Right lung (tissue), 5 donors: ENCODE measurements around the gene CFAP65. TPM values are rescaled to one million over a fixed set of nuclear protein-coding genes. Genes with fewer than 3 reads are reported as not detected.
A peak's percentile ranks its signal among the peaks of the same experiment; 100 is the strongest.

Experiments used
- DNase-seq, 2 donors: peaks; one replicate each; pipeline ENCODE4 v3.0.0-alpha.2; 2013
- polyA plus RNA-seq, 5 donors: library from polyadenylated mRNA; unstranded; fragments of 120-200 nt; gene quantifications; one replicate each; pipeline versions ENCODE4 v1.2.1 to v1.2.3, GENCODE V29; 2013; ENCODE audit warnings: inconsistent platforms in 1 of 5, low replicate concordance in 1 of 5; ENCODE audit not compliant: insufficient read length in 5 of 5, insufficient read depth in 1 of 5

CFAP65 gene
- polyA plus RNA-seq, 5 donors, result 0.60 to 4.5 (median 3.1) TPM

DNA sequence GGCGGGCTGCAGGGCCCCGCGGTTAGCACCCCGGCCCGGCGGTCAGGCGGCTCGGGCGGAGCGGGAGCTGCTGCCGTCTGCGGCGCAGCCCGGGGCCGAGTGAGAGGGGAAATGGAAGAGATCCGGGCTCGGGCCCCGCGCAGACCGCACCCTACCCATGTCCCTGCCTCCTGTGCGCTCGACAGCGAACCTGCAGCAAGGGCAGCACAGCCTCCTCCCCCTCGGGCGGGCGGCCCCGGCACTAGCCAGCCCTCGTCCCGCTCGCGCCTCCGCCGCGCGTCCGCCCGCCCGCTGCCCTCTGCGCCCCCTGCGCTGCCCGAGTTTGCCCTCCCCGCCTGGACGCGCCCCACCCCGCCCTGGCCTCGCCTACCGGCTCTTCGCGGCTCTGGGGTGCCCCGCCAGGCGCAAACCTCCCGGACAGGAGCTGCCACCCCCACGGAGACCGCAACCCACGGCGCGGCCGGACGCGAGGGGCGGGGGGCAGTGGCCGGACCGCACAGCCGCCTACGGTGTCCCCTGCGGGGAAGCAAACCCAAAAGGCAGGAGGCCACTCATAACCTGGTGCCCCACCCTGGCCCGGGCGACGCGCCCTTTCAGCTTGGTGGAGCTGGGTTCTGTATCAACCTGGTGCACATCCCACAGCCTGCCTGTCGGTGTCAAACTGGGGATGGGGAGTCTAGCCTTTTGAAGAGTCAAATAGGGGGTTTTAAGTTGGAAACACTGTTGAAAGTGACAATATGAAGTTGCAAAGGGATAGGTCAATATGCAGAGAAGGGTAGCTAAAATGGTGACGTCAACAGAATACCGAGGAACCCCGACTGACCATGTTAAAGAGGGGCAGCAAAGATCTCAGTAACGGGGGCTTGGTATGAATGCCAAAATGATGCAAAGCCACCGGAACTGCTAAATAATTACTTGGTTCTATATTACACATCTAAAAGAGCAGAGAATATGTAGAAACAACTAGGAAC, 19.8 kb upstream of the CFAP65 start, which contains the start of gene IHH:
Gene IHH, minus strand, starts transcription at position 101 of the 971 bp plus-strand sequence. CDS start 454 bp downstream, outside the sequence.
- no peak for DNase-seq

DNA sequence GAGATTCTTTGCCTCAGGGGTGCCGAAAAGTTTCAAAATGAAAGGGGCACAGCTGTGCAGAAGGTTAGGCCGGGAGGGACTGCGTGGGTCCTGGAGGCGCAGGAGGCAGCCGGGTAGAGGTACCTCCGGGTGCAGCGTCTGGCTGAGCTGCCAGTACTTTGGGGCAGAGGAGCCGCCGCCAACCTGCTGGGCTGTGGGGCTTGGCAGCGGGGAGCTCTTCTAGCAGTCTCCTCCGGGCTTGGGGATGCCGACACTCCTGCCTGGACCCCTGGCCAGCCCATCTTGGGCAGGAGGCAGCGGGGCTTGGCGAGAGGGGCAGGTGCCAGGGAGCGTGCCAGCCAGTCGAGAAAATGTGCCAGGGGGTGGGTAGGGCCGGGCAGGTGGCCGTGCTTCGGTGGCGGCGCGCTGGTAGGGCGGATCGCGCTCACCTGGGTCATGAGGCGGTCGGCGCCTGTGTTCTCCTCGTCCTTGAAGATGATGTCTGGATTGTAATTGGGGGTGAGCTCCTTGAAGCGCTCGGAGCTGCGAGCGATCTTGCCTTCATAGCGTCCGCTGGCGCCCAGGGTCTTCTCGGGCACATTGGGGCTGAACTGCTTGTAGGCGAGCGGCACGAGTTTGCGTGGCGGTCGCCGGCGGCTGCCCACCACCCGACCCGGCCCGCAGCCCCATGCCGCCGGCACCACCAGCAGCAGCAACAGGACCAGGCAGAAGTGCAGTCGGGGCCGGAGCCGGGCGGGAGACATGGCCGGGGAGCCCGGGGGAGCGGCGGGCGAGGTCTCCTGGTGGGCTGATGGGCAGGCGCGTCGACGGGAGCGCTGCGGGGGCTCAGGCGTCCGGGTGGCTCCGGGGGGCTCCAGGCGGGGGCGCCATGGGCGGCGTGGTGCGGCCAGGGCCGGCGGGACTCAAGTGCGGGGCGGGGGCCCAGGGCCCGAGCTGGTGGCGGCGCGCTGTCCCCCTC, 18.7 kb upstream of the CFAP65 start:
- no peak for DNase-seq

DNA sequence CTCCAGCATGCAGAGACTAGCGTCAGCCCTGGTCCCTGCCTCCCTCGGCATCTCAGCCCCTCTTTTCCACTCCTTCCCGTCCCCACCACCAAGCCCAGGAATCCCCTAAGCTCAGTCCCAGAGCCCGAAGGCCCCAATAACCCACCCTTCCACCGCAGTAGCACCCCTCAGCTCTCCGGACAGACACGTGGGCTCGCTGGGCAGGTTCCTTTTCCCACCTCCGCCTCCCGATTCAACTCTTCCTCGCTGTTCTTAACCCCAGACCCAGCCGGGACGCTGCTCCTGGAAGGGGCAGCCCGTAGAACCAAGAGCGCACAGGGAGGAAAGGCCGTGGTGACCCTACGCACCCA, 18.0 kb upstream of the CFAP65 start:
- no peak for DNase-seq

DNA sequence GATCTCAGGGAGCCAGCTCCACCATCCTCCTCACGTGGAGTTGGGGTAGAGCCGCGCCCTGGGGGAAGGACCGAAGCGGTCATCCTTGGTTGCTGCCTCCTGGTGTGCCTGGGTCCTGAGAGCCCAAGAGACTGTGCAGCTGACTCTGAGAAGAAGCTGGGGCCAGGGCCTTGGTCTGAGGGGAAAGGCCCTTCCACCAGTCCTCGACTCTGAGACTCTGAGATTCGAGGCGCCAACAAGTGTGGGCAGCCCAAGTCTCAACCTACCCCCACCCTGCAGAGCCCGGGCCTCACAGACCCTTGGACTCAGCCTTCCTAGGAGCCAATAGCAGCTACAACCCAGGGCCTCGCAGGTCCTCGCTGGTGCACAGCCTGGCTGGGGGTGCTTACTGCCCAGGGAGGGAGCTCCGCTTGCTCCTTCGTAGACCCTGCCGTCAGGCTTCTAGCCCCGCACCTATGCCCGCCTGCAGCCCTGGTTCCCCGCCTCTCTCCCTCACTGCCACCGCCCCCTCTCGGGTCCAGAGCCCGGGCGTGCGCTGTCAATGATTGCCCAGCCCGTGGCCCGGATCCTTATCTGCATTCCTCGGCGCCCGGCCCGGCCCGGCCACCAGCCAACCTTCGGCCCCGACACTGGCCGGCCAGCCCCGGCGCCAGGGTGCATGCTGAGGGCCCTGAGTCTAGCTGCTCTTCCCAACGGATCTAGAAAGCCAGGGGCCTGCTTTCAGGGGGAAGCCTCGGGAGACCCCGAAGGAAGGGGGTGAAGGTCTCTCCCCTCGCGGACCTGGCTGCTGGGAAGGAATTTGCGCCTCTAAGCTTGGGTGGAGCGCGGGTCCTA, 17.4 kb upstream of the CFAP65 start:
- DNase-seq, result no peak

DNA sequence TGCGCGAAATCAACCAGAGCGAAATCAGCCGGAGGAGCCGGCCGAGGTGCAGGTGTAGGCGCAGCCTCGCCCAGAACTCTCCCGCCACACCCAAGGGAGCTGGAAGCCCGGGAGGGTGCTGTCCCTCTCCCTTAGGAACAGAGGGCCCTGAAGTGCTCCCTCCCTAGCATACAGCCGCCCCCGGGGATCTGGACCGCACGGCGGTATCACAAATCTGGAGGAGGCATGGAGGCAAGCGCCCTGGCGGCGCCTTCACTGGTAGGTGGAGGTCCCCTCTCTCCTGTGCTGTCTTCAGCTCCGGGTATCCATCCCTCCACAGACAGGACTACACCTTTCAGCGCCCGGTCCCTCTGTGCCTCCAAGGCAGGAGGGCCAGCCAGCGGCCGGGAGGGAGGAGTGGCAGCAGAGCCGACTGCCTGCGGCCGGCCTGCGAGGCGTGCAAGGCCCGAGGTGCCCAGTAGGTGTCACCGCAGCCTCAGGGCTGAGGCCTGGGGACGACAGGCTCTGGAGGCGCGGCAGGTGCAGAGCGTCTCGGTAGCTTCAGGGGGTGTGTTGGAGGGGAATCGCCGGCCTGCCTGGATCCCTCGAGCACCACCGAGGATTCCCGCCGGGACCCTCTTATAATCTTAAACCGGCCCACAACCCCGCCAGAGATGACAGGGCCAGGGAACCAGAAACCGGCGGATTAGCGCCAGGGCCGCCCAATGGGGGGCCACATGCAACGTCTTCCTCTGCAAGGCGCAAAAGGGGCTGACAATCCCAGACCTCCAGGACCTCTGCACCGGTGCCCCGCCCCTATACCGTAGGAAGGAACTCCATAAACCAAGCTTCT, 16.6 kb upstream of the CFAP65 start:
- DNase-seq, result peak in 1 of 2 donors; percentile 61

DNA sequence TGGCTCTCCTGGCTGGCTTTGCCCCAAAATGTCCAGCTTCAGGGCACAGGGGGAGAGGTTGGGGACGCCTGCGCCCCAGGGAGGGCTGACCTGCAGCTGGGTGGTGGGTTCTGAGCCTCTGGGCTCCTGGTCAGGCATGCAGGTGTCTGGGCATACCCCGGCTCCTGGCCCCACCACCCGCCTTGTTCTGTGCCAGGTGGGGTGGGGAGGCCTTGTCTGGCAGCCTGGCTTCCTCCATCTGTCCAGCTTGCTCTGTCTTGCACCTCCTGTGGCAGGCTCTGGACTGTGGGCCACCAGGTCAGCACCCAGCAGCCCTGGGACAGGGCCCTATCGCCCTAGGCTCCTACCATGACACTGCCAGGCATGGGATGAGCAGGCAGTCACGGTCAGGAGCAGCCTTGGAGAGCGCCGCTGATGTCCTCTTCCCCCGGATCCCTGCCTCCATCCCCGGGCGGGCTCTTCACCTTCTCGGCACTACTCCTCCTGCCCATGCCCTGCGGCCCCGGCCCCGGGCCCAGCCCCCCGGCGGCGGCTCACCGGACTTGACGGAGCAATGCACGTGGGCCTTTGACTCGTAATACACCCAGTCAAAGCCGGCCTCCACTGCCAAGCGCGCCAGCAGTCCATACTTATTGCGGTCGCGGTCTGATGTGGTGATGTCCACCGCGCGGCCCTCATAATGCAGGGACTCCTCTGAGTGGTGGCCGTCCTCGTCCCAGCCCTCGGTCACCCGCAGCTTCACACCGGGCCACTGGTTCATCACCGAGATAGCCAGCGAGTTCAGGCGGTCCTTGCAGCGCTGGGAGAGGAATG, 15.8 kb upstream of the CFAP65 start:
- DNase-seq, result no peak

DNA sequence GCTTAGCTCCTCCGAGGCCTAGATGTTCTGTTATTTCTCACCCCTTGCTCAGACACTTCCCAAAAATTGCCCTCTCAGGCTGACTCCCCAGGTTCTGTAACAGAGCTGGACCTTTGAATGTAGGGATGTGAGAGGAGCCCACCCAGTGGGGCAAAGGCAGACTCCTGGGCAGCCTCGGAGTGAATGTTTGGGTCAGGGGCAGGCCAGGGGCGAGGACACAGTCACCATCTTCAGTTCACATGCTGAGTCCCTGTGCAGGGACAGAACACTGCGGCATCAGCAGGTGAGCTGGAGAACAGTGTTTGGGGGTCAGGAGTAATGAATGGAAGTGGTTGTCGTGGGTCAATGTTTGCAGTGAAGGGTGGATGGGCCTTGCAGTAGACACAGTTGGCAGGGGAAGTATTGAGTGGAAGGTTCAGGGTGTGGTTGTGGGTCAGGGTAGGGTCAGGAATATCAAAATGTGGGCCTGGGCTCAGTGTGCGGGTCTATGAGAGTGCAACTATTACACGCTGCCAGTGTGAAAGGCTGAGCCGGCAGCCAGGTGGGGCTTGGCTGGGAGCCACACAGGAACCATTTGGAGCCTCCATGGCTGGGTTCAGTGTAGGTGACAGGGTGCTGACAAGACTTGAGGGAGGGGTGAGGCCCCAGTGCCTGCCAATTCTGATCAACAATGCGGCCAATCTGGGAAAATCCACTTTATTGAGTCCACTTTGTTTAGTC, 15.0 kb upstream of the CFAP65 start:
- DNase-seq, result no peak

DNA sequence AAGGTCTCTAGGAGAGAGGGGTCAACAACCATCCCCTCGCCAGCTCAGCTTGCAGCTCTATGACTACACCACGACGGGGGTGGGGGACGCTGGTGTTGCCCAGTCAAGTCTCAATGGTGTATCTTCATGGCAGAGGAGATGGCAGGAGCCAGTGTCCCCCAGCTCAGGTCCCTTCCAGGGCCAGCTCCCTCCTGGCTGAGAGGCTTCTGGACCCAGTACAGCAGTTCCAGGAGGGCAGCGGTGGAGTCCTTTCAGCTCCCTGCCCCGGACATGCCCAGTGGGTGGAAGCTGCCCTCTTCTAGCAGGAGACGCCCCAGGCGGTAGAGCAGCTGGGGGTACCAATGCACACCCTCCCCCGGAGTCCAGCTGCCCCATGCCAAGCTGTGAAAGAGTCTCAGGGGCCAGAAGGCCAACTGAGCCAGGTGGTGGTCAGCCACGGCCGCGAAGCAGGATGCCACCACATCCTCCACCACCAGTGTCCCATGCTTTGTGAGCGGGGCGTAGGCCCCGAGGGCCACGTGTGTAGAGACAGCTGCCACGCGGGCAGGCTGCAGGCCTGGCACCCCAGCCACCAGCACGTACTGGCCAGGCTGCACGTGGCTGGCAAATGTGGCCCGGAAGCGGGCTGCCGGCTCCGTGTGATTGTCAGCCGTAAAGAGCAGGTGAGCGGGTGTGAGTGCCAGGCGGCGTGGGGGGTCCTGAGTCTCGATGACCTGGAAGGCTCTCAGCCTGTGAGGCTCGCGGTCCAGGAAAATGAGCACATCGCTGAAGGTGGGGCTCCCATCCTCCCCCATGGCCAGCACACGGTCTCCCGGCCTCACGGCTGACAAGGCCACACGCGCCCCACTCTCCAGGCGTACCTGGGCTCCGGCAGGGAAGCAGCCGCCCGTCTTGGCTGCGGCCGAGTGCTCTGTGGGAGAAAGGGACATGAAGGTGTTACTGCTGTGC, 13.9 kb upstream of the CFAP65 start:
- no peak for DNase-seq

DNA sequence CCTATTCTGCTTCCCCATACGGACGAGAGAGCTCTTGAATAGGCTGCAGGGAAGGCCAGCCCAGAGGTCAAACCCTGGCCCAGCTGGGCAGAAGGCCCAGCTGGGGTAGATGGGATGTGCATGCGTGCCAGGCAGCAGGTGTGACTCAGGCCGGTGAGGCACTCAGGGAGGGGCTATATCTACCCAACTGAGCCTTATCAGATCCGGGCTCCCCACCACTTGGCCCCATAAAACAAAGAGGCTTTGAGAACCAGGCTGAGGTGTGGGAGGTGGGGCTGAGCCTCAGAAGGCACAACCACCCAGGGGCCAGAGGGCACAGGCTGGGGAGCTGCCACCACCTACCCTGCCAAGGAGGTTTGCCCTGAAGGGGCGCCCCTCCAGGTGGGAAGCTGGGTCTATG, 8.0 kb upstream of the CFAP65 start:
- DNase-seq, result no peak

DNA sequence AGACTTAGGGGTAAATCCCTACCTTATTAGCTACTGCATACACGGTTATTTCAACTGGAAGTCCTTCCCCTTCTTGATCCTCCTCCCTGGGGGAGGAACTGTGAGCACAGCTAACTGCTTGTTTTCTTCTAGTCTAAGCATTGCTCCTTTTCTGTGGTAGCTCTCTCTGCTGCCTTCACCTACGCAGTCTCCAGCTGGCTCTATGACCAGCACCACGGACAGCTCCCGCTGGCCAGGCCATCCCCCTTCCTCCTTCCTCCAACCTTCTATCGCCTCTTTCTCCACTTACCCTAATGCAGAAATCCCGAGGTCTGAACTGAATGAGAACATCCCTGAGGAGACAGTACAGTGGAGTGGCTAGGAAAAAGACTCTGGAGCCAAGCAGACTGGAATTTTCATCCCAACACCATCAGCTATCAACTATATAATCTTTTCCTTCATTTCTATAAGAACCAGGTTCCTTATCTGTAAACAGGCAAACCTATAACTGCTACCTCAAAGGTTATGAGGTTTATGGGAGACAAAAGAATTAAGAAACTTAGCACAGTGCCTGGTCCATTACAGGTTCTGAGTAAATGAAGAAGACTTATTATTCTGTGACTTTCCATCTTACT, 4.7 kb upstream of the CFAP65 start:
- DNase-seq, result no peak

DNA sequence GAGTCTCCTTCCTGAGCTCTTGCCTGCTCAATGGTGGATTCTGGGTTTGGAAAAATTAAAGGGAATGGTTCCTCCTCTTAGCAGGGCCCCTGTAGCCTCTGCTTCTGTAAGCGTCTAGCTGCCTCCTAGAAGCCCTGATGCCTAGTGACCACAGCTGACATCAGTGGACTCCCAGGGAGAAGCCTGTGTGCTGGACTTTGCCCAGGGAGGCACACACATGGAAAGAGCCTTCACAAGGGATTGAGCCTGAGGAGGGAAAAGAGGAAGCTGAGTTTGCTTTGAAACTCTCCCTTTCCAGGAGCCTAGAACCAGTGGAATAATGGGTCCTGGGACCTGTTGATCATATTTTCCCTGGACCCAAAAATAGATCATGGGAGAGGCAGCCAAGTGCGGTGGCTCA, 1.4 kb upstream of the CFAP65 start:
- DNase-seq, result no peak

DNA sequence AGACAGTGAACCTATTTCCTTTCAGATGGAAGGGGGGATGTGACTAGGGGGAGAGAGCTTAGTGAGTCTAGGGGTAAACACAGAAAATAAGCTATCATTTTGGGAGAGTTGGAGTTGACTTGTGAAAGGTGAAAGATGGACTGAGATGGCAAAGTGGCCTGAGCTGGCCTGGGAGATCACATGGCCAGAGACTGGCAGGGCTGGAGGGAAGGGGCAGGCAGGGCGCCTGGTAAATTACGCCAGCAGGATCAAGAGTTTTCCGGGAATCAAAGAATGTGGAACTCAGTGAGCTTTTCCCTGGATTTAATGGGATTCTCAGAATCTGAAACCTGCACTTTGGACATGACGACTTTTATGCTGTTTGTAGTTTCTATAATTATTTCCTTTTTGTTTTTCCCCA, 841 bp upstream of the CFAP65 start:
- DNase-seq, result no peak

DNA sequence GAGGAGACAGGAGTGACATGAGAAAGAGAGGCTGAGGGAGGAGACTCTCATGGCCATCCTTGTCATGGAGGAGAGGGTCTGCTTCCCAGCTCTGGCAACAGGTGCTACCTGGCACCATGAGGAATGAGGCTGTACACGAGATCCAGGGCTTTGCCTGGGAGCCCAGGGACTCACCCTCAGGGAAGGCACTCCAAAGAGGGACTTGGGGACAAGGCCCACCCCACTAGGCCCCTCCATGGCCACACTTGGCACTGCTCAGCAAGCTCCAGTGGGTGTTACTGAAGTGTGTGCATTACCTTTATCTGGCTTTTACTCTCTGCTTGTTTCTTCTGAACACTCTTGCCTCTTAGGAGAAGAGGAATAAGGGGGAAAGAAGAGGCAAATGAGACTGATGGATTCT, 2.7 kb downstream of the CFAP65 start:
- no peak for DNase-seq

DNA sequence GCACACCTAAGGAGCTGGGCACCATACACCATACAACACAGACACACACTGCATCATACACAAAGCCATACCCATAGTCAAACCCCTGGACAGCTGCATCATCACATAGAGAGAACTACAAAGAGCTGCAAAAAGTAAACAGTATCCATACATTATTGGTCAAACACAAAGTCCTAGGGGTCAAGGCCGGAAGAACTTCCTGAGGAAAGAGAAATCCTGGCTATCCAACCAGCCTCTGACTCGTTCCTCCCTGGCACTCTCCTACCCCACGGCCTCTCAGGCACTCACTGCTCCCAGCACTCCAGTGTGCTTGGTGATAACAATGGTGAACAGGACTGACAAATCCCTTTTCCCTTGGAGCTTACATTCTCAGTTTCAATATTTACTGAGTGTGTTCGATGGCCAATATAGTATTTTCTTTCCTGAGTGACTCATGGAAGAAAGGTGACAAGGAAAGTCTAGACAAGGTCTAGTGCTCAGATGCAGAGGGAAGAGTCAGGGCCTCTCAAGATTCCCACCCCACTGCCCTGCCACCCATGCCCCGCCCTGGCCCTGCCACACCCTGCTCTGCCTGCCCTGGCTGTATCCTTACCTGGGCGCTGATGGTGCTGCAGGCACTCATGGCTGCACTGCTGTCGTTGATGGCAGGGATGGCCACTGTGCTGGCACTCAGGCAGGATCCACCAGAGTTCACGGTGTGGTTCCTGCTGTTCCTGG, 3.4 kb downstream of the CFAP65 start:
- DNase-seq, result no peak

DNA sequence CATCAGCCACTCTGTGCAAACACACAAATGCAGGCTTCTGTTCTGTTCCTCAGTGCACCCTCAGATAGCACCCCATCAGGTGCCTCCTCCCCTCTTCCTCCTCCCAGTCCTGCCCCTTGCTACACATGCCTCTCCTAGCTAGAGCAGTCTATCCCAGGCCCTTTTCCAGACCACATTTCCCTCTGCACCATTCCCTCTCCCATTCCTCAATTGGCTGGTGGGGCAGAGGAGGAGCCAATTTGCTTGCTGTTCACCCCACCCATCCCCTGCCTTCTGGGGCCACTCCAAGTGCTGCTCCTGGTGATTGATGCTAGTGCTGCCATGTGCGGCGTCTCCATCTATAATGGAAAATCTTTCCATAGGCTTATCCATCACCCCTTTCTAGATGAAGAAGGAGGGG, 5.4 kb downstream of the CFAP65 start:
- DNase-seq, result no peak

DNA sequence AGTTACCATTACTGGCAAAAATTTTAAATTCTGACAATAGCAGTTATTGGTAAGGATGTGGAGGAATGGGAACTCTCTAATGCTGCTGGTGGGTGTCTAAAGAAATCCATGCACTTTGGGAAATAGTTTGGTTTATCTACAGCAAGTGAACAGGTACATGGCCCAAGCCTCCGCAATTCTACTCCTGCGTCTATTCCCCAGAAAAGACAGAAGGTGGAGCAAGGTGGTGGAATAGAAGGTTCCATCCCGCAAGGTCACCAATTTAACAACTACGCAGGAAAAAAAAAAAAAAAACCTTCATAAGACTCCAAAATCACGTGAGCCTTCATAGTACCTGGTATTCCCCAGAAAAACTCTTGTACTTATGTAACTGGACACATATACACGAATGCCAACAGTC, 6.5 kb downstream of the CFAP65 start:
- no peak for DNase-seq
